EL (cell line): ENCODE data around the gene NT5E.

Experiments
- DNase-seq: peaks from one replicate; pipeline ENCODE4 v3.0.0-alpha.2; 2016

The NT5E gene

DNA sequence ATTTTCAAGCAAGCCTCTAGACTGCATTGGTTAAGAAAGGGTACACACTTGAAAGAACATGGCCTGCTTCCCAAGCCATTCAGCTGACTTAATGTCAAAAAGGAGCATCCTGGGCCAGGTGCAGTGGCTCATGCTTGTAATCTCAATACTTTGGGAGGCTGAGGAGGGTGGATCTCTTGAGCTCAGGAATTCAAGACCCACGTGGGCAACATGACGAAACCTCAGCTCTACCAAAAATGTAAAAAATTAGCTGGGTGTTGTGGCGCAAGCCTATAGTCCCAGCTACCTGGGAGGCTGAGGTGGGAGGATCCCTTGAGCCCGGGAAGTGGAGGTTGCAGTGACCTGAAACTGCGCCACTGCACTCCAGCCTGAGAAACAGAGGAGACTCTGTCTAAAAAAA, 26.9 kb upstream of the NT5E start:
- DNase-seq = no peak

DNA sequence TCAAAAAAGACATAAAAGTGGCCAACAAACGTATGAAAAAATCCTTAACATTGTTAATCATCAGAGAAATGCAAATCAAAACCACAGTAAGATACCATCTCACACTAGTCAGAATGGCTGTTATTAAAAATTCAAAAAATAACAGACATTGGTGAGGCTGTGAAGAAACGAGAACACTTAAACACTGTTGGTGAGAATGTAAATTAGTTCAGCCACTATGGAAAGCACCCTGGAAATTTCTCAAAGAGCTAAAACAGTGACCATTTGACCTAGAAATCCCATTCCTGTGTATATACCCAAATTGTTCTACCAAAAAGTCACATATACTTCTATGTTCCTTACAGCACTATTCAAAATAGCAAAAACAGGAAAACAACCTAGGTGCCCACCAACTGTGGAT, 24.9 kb upstream of the NT5E start:
- no peak for DNase-seq

DNA sequence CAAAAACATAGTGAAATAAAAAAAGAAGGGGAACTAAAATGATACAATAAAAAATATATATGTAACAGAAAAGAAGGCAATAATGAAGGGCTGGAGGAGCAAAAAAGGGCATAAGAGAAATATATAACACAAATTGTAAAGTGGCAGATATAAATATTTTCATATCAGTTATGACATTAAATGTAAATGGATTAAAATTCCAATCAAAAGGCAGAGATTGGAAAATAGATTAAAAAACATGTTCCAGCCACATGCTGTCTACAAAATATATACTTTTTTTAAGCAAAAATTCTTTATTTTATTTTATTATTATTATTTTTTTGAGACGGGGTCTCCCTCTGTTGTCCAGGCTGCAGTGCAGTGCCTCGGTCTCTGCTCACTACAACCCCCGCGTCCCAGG, 23.9 kb upstream of the NT5E start:
- DNase-seq = no peak

DNA sequence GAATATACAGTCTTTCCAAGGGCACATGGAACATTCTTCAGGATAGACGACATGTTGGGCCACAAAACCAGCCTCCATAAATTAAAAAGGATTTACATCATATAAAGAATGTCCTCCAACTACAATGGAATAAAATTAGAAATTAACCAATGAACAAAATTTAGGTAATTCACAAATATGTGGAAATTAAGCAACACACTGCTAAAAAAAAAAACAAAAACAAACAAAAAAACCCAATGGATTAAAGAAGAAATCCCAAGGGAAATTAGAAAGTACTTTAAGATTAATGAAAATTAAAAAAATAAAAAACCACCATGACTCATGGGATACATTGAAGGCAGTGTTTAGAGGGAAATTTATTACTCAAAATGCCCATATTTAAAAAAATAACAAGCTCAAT, 21.4 kb upstream of the NT5E start:
- DNase-seq = no peak

DNA sequence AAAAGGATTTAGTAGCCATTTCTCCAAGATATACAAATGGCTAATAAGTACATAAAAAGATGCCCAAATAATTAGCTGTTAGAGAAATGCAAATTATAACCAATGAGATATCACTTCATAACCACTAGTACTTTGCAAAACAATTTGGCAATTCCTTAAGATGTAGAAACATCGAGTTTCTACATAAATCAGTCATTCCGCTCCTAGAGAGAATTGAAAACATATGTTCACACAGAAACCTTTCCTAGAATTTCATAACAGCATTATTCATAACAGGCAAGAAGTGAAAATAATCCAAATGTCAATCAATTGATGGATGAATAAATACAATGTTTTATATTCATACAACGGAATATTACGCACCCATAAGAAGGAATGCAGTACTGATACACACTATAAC, 20.5 kb upstream of the NT5E start:
- DNase-seq = no peak

DNA sequence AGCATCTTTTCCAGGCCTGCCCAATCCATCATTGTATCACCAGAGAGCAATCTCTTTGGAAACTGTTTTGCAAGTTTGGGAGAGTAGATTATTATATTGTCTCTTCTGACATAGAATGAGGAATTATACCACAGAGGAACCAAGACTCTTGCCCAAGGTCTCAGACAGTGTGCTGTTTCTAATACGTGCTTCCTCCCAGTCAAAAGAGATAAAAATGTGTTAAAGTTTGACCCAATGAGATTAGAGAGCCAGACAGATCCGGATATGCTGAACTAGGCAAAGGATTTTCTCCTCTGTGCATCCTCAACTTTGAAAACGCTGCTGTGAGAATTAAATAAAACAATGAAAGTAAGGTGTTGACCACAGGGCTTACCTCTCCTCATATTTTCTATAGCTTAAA, 18.6 kb upstream of the NT5E start:
- no peak for DNase-seq

DNA sequence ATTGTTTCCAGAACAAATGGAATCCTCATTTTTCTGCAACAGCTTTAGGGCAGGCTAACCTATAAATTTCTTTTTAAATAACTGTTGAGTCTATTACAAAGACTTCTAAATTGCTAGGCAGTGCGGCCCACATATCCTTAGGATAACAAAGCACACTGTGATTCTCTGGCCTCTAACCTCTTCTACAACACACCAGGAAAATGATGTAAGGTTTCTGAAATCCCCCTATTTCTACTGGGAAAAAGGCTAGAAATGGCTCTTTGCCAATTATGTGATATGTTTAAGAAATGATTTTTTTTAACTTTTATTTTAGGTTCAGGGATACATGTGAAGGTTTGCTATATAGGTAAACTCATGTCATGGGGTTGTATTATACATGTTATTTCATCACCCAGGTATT, 17.3 kb upstream of the NT5E start:
- no peak for DNase-seq

DNA sequence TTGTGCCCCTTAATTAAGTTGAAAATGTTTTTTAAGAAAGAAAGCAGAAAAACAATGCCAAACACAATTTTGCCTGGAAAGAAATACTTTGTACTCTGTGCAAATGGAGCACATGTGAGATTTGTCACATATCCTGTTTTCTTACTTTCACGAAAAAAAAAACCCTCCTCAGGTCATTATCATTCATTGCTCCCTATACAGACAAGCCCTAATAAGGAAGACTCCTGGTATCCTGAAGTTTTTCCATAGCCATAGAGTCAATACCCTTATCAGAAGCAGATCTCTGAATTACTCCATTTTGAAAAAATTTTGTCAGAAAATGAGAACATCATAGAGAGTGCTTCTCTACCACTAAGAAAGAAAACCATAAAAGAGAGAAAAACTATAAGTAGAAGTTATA, 14.0 kb upstream of the NT5E start:
- DNase-seq = no peak

DNA sequence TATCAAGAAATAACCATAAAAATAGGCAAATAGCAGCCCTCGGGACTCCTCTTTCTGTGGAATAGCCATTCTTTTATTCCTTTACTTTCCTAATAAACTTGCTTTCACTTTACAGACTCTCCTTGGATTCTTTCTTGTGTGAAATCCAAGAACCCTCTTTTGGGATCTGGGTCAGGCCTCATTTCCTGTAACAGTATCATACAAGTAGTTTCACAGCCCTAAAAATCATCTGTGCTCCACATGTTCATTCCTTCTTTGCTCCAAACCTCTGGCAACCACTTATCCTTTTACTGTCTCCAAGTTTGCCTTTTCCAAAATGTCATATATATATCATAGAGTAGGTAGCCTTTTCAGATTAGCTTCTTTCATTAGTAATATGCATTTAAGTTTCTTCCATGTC, 13.5 kb upstream of the NT5E start:
- DNase-seq = peak; percentile 66

DNA sequence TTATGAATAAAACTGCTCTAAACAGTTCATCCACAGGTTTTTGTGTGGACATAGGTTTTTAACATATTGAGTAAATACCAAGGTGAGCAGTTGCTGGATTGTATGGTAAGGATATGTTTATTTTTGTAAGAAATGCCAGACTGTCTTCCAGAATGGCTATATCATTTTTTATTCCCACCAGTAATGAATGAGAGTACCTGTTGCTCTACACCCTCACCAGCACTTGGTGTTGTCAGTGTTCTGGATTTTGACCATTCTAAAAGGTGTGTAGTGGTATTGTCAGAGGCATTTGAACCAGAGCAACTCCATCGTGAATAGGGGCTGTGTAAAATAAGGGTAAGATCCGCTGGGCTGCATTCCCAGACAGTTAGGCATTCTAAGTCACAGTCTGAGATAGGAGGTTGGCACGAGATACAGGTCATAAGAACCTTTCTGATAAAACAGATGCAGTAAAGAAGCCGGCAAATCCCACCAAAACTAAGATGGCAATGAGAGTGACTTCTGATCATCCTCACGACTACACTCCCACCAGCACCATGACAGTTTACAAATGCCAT, 12.9 kb upstream of the NT5E start:
- DNase-seq = no peak

DNA sequence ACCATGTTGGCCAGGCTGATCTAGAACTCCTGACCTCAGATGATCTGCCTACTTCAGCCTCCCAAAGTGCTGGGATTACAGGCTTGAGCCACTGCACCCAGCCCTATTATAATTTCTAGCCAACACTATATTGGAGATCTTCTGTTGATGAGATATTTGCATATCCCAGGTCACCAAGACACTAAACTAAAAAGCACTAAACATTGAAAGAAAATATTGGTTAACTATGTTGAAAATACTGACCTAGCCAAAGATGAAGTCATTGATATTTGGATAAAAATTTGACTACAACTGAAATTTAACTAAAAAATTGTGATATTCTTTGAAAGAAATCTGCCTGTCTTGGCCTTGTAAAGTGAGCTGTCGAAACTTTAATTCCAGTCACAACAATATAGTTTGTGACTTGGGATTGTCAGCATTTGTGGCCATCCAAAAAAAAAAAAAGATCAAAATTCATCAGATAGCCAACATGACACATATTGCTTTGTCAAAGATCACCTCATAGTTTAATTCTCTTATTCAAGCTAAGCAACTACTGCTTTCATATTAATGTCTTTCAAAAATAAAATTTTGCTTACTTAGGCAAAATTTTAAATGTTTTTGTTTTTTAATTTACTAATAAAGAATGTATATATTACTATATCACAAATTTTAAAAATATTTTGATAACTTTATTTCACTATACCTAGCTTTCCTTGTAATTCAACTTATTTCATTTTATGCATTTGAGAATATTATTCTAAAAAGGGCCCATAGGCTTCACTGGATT, 6.3 kb upstream of the NT5E start:
- DNase-seq = no peak

DNA sequence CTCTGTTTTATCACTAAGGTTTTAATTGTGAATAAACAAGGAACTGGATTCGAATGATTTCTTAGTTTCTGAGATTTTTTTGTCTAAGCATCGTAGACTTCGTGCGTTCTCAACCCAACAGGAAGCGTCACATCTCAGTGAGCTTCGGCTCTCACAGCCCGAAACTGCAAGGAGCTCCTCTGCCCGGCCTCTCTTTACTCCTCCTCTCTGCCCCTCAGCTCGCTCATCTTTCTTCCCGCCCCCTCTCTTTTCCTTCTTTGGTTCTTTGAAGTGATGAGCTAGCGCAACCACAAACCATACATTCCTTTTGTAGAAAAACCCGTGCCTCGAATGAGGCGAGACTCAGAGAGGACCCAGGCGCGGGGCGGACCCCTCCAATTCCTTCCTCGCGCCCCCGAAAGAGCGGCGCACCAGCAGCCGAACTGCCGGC, 480 bp upstream of the NT5E start:
- DNase-seq = peak; percentile 90

DNA sequence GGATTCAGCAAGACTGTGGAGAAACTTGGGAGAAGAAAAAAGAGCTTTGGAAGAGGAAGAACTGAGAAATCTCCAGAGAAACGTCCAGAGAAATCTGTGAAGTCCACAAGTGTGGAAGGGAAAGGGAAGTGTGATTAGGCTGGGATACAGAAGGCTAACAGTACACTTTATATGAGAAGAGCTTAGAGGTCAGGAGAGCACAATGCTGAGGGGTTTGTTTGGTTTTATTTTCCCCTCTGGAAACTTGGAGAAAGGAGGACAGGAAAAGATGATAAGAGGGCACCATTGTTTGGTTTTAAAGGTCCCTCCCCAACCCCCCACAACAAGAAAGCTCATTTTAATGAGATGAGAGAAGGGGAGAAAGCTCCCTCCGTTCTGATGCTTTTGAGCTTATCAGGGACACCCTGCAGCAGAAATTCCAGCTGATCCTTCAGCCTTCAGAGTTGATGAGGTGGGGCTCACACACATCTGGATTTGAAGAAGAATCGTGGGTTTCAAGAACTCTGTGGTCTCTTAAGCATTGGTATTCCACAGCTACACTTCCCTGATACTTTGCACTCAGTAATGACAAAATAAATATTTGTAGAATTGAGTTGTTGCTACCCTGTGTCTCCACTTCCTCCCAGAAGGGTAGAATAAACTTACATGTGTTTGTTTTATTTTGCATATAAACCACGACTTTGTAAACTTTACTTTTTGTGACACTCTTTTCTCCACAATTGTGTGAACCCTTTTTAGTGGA, 1.9 kb downstream of the NT5E start:
- no peak for DNase-seq

DNA sequence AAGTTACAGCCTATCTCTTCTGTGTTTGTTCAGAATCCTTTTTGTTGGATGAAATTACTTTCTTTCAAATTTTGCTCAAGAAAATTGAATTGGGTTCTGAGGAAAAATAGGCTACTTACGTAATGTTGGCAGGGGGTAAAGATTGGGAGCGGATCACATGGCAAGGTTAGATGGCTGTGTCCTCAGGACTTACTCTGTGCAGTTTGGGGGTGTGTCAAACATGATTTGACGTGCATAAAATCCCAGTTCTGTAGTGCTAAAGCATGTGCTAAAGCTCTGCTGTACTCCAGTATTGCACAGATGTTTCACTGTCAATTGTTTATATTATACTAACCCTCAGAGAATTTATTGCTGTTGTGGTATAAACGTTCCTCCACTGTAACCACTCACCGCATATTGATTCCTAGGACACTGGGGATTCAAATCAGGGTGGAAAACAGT, 2.6 kb downstream of the NT5E start:
- peak; percentile 81 for DNase-seq

DNA sequence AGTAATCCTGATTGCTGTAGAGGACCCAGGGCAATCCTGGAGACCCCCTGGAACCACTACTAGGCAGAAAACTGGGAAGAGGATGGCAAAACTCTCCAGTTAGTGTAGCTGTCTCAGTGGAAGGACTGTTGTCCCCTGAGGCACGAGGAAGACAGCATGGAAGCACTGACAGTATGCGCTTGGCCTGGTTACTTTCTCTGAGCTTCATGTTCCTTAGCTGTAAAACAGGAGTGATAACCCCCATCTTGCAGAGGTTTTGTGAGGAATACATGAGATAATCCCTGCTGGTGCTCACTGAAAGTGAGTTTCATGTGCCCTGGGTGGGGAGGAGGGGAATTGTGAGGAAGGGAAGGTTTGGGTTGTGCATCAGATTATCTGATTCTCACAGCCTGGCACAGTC, 3.2 kb downstream of the NT5E start:
- DNase-seq = no peak

DNA sequence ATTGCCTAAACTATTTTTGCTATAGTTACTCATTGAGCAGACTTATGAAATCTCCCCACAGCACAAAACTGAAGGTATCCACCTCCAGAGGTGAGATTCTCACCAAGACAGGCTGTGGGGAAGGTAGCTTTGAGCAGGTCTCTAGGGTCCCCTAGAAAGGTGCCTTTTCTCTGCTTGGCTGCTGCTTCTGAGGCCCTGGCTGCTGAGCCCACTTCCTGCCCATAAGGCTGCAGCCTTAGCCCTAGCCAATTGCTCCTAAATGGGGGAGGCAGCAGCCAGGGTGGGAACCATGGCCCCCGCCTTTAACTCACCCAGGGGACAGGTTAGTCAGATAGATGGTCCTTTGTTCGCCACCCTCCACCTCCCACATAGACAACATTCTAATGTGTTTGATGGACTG, 3.6 kb downstream of the NT5E start:
- DNase-seq = no peak

DNA sequence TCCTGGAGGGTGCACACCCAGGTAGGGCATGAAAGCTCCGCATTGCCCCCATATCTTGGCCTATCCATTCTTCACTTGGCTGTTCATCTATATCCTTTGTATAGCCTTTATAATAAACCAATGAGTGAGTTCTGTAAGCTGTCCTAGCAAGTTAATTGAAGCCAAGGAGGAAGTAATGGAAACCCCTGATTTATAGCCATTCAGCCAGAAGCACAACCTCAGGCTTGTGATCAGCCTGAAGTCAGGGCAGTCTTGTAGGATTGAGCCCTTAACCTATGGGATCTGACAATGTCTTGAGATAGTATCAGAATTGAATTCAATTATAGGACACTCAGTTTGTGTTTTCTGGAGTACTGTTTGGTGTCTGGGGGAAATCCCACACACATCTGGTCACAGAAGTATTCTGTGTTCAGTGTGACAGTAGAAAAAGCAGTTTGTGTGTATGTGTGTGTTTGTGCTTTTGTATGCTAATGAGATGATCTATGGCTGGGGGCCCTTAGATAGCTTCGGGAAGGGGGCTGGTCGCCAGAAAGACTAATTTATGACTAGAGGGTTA, 5.7 kb downstream of the NT5E start:
- no peak for DNase-seq

DNA sequence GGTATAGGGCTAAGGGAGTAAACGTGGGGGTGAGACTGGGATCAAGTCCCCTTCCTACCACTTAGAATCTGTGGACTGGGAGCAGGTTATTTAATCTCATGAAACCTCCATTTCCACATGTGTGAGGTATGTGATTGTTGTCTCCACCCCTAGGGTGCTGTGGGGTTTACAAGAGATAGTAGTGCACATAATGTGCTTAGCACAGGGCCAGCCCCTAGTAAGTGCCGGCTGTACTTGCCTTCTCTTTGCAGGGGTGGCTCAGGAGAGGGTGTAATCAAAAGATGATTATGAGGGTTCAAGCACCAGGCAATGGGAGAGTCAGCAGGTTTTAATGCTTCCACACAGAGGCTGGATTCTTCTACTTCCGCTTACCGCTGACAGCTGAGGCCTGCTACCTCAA, 6.9 kb downstream of the NT5E start:
- no peak for DNase-seq

DNA sequence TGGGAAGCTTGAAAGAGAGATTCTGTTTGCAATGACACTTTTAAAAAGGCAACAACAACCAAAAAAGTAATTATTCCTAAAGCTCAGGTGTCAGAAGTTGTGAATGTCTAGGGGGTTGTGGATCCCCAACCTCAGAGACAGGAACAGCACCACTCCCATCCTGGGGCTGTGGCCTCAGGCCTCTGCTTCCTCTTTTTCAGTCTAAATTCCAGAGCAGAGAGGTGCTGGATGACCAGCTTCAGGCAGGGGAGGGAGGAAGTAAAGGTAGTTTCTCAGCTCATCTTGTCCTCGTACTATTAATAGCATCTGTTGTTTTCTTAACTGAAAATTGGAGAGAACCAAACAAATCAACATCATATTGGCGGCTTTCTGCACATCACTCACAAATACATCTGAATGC, 8.3 kb downstream of the NT5E start:
- no peak for DNase-seq

DNA sequence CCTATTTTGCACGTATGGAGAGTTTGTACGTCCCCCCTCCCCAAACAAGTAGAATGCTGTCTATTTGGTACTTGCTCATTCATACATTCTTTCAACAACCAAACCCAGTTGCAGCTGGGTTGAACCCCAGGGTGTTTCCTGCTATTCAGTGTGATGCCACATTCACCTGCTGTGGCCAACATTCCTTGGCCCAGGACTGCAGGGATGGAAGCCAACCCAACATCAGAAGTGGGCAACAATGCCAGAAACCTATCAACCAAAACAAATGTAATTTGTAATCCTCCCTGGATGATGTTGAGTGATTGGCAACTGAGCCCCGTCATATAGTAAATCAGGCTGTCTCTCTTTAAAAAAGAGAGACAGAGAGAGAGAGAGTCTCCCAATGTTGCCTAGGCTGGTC, 8.9 kb downstream of the NT5E start:
- DNase-seq = no peak

DNA sequence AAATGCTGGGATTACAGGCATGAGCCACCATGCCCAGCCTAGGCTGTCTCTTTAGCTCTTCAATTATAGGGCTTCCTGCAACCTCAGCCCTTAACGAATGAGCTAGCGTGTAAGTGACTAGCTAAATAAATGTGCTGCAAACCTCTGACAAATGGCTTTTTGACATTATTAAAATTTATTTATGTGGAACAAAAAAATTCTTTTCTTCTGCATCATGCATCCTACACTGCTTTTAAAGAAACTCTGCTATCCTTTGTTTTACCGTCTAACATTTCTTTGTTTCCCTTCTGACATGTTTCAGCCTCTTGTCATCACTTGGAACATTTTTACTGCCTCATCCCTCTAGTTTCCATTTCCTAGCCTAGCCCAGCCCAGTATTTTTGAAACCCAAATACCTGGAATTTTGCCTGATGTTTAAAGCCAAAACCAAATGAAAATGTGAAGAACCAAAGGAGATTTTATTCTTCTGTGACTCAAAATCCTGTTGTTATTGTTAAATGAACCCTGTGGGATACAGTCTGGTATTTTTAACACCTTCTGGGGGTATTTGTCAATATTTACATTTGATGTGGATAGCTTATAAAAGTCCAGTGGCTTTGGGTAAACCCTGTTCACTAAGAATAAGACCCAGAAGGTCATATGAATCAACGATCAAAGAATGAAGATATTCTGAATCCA, 9.5 kb downstream of the NT5E start:
- peak; percentile 92 for DNase-seq

DNA sequence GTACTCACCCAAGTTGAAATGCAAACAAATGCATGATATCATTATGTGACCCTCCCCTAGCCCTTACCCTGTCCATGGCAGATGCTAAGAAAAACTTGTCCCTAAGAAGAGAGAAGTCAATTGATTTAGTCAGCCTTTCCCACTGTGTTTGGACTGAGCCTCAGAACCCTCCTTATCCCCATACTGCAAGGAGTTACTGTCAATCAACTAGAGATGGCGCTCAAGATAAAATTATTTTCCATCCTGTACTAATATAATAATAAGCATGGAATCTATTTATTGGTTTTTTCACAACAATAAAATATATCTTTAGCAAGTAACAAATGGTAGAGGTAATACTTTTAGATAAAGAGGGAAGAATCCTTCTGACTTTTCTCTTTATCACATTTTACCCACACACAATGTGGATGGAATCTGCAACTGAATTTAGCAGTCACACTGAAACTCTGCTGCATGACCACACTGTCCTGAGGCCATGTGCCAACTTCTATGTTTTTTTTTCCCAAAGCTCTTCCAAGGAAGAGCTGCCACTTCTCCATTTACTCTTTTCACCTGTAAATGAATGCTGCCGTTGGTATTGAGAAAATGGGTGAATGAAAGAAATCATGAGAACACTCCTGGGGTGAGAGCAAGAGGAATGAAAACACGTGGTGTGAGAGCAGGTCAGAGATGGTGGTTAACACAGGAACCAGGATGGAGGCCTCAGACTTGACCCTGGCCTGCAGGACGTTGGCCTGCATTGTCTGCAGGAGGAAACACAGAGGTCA, 10.5 kb downstream of the NT5E start:
- DNase-seq = no peak
